ELR (cell line): ENCODE measurements around the gene VAPA.

Experiments
- DNase-seq: peaks from one replicate; pipeline ENCODE4 v3.0.0-alpha.2; 2015; ENCODE audit warnings: low read depth

VAPA gene

DNA sequence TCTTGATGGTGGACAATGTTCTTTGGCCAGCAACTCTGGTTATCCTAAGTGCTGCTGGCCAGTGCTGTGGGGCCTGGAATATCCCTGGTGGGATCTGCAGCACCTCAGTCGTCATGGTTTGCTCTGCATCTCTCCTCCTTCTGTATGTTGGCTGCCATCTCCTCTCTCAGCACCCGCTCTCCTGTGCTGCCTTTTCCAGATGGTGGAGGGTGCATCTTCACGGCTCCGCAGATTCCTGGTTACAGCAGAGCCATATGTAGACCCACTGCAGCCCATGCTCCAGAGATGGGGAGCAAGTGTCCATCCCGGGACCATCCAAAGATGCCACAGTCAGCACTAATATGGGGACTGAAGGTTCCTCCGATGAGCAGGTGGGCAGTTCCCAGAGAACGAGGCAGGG is 90.0 kb downstream of the VAPA start:
- DNase-seq: no peak

GRCh38 chr18:10006311-10006893 is 92.6 kb downstream of the VAPA start:
- peak; percentile 36 for DNase-seq

DNA sequence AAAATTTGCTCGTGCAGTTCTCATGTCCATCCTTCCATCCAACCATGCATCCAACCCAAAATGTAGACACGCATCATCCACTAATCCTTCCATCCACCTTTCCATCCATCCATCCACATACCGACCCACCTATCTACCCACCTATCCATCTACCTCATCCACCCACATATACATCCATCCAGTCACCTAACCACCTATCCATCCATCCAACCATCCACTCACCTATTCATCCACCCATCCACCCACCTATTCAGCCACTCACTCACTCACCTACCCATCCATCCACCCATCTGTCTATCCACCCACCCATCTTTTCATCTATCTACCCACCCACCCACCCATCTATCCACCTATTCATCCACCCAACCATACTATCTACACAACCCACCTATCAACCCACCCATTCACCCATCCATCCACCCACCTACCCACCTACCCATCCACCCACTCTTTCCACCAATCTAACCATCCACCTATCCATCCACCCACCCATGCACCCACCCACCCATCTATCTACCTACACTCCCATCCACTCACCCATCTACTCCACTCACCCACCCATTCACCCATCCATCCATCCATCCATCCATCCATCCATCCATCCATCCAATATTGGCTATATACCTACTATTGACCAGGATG is 94.3 kb downstream of the VAPA start:
- no peak for DNase-seq
